HG03457 (cell line): Measurements from ENCODE around the gene SPEM1.
A peak's percentile ranks its signal among the peaks of the same experiment; 100 is the strongest.

Source experiments
- ATAC-seq: cut with Tn5 transposase; IDR thresholded peaks from one replicate; pipeline ENCODE4 v1.9.1; 2021; ENCODE audit warnings: moderate number of reproducible peaks; ENCODE audit not compliant: unreplicated experiment

SPEM1 gene

GRCh38 chr17:7396147-7396546 lies 24.0 kb upstream of the SPEM1 start:
- no peak for ATAC-seq

- ATAC-seq, result no peak
Observed at GRCh38 chr17:7398612-7399011, 21.5 kb upstream of the SPEM1 start.

GRCh38 chr17:7403043-7403726 lies 16.9 kb upstream of the SPEM1 start:
- ATAC-seq, result no peak

- no peak for ATAC-seq
Observed at GRCh38 chr17:7403727-7403976, 16.5 kb upstream of the SPEM1 start.

- ATAC-seq, result peak; percentile 78
Observed at GRCh38 chr17:7403977-7404736, 16.0 kb upstream of the SPEM1 start, which contains the start of gene TMEM256. TSS of gene TMEM256 (minus strand) at chr17:7404097. CDS start at chr17:7404084, 13 bp downstream.

GRCh38 chr17:7404737-7405349 lies 15.3 kb upstream of the SPEM1 start:
- ATAC-seq, result no peak

GRCh38 chr17:7405350-7406234 lies 14.5 kb upstream of the SPEM1 start:
- no peak for ATAC-seq

GRCh38 chr17:7406235-7406825 lies 13.8 kb upstream of the SPEM1 start:
- no peak for ATAC-seq

GRCh38 chr17:7407082-7407481 lies 13.0 kb upstream of the SPEM1 start:
- no peak for ATAC-seq

- ATAC-seq, result no peak
Observed at GRCh38 chr17:7407485-7408251, 12.5 kb upstream of the SPEM1 start, which contains the start of gene NLGN2. TSS of gene NLGN2 (plus strand) at chr17:7407845. CDS start at chr17:7408256, 411 bp downstream.

GRCh38 chr17:7408252-7408727 lies 11.8 kb upstream of the SPEM1 start:
- ATAC-seq, result no peak

- ATAC-seq, result no peak
Observed at GRCh38 chr17:7408863-7409262, 11.3 kb upstream of the SPEM1 start.

GRCh38 chr17:7409716-7410115 lies 10.4 kb upstream of the SPEM1 start:
- no peak for ATAC-seq

- ATAC-seq, result no peak
Observed at GRCh38 chr17:7410634-7411426, 9.3 kb upstream of the SPEM1 start.

- ATAC-seq, result no peak
Observed at GRCh38 chr17:7411427-7411750, 8.7 kb upstream of the SPEM1 start.

- no peak for ATAC-seq
Observed at GRCh38 chr17:7413346-7413985, 6.7 kb upstream of the SPEM1 start.

- no peak for ATAC-seq
Observed at GRCh38 chr17:7414837-7415236, 5.3 kb upstream of the SPEM1 start.

GRCh38 chr17:7415784-7416183 lies 4.3 kb upstream of the SPEM1 start:
- no peak for ATAC-seq

GRCh38 chr17:7416323-7416722 lies 3.8 kb upstream of the SPEM1 start:
- no peak for ATAC-seq
